HepG2 (cell line): ENCODE results near the gene ADM. TPM values are rescaled to one million over a fixed set of nuclear protein-coding genes. Genes with fewer than 3 reads are reported as not detected.

ENCODE experiments used
- ATM ChIP-seq: fragments of 450-650 bp; IDR thresholded peaks from 2 replicates; pipeline ENCODE4 v1.7.1; 2017; ENCODE audit warnings: mild to moderate bottlenecking, borderline replicate concordance
- CEBPG ChIP-seq: IDR thresholded peaks from 2 replicates; pipeline ENCODE4 v1.6.1; 2016
- FOXK2 ChIP-seq: fragments of 450-650 bp; IDR thresholded peaks from 2 replicates; pipeline ENCODE4 v1.6.1; 2016
- GLI4 ChIP-seq: sonication (generic); formaldehyde crosslinking; IDR thresholded peaks from 2 replicates; pipeline ENCODE4 v1.5.1; 2020; ENCODE audit warnings: missing genetic modification reagents, mild to moderate bottlenecking, moderate library complexity, borderline replicate concordance
- GLMP ChIP-seq: sonication (generic); formaldehyde crosslinking; IDR thresholded peaks from 2 replicates; pipeline ENCODE4 v1.9.0; 2021; ENCODE audit warnings: missing genetic modification reagents, mild to moderate bottlenecking, borderline replicate concordance
- GRHL1 ChIP-seq: sonication (generic); formaldehyde crosslinking; conservative IDR thresholded peaks from 2 replicates; pipeline ENCODE4 v1.8.0; 2022; ENCODE audit warnings: missing genetic modification reagents
- NFAT5 ChIP-seq: sonication (generic); formaldehyde crosslinking; IDR thresholded peaks from 2 replicates; pipeline ENCODE4 v1.4.0; 2020; ENCODE audit warnings: missing genetic modification reagents
- PRDM10 ChIP-seq: sonication (generic); formaldehyde crosslinking; IDR thresholded peaks from 2 replicates; pipeline ENCODE4 v1.4.0; 2020; ENCODE audit warnings: low read depth, missing genetic modification reagents
- SOX6 ChIP-seq, 2 experiments: fragments of 450-650 bp in 1 of 2; sonication (generic) in 1 of 2; formaldehyde crosslinking in 1 of 2; IDR thresholded peaks; 2 replicates each; pipeline versions ENCODE4 v1.4.0 to v1.6.1; 2017 to 2020; ENCODE audit warnings: antibody characterized with exemption in 1 of 2, mild to moderate bottlenecking in 1 of 2, missing genetic modification reagents in 1 of 2
- ZNF570 ChIP-seq: sonication (generic); formaldehyde crosslinking; IDR thresholded peaks from 2 replicates; pipeline ENCODE4 v1.4.0; 2020; ENCODE audit warnings: mild to moderate bottlenecking, missing genetic modification reagents, borderline replicate concordance
- ZNF879 ChIP-seq: sonication (generic); formaldehyde crosslinking; IDR thresholded peaks from 2 replicates; pipeline ENCODE4 v1.8.1; 2023; ENCODE audit warnings: missing genetic modification reagents
- ZSCAN22 ChIP-seq: sonication (generic); formaldehyde crosslinking; IDR thresholded peaks from 2 replicates; pipeline ENCODE4 v1.4.0; 2020; ENCODE audit warnings: mild to moderate bottlenecking, missing genetic modification reagents
- polyA plus RNA-seq, 8 experiments: library from polyadenylated mRNA; depleted of rRNA in 3 of 8; stranded (reverse) in 7 of 8; unstranded in 1 of 8; fragments of >200 nt; fragmentation: Illumina TruSeq in 4 of 8; extraction: Trizol in 4 of 8; gene quantifications; 2 replicates each; pipeline versions ENCODE4 v1.2.1 to v1.2.3, GENCODE V29; 2011 to 2016; ENCODE audit warnings: low read depth in 4 of 8, missing spikeins in 1 of 8, mixed read lengths in 1 of 8; ENCODE audit not compliant: insufficient read depth in 1 of 8
- total RNA-seq, 5 experiments: library from RNA; depleted of rRNA; stranded (reverse); fragments of >200 nt; fragmentation: Illumina TruSeq; extraction: Trizol; gene quantifications; 2 replicates each; pipeline ENCODE4 v1.2.3, GENCODE V29; 2016; ENCODE audit warnings: low read depth in 1 of 5

The ADM gene
- total and polyA plus RNA-seq, 2 of the 13 experiments (the other 11 are each of a cell fraction or from before 2014, with no cell fraction given) = 10.7 to 26.1 TPM

GRCh38 chr11:10326012-10326964, 21.4 kb downstream of the ADM start (continued):
- no peak for TF ChIP-seq NFAT5 (CRISPR knock-in tag)
- TF ChIP-seq GLI4 (CRISPR knock-in tag) = no peak
- TF ChIP-seq GRHL1 (CRISPR knock-in tag) = no peak
- no peak for TF ChIP-seq ZNF879 (CRISPR knock-in tag)
- TF ChIP-seq FOXK2 = no peak; the same call in 1 of the 2 replicates
- no peak for TF ChIP-seq ATM
- TF ChIP-seq GLMP (CRISPR knock-in tag) = no peak
- TF ChIP-seq SOX6 (IDR thresholded peaks at IDR 0.05) = no peak
- peak; percentile 99 for TF ChIP-seq SOX6 (CRISPR knock-in tag; IDR thresholded peaks at IDR 0.05)
- TF ChIP-seq CEBPG (CRISPR knock-in tag) = peak; percentile 68
- TF ChIP-seq ZNF570 (CRISPR knock-in tag) = no peak
- TF ChIP-seq ZSCAN22 (CRISPR knock-in tag) = no peak
- TF ChIP-seq PRDM10 = 0 out of 2 replicates have a peak, but pooled peaks have one; percentile 65
